CD4-positive, alpha-beta memory T cell (primary cell): ENCODE results near the gene MCF2L2. TPM values are rescaled to one million over a fixed set of nuclear protein-coding genes. Genes with fewer than 3 reads are reported as not detected.

Experiments used
- CTCF ChIA-PET: fragments of 350-600 bp; sonication (Branson Sonifier 250); formaldehyde crosslinking; loops from one replicate; lab custom pipeline; 2021; ENCODE audit warnings: inconsistent platforms; ENCODE audit not compliant: partially characterized antibody; lab: Charles Lee
- POLR2A ChIA-PET: fragments of 350-600 bp; sonication (Branson Sonifier 250); formaldehyde crosslinking; loops from one replicate; lab custom pipeline; 2021; ENCODE audit not compliant: partially characterized antibody; lab: Charles Lee
- DNase-seq, 5 donors: peaks; one replicate each; pipeline versions ENCODE4 v3.0.0 to v3.0.0-alpha.2; 2020 to 2022; ENCODE audit warnings: mixed read lengths in 1 of 5
- H3K27ac ChIP-seq: one replicate; pipeline ENCODE4 v1.7.0; 2013; ENCODE audit warnings: low read depth, low read length
- H3K27me3 ChIP-seq: 2 replicates; pipeline ENCODE4 v1.7.0; 2013; ENCODE audit warnings: mild to moderate bottlenecking, low read length, moderate library complexity; ENCODE audit not compliant: insufficient read depth
- H3K36me3 ChIP-seq: 2 replicates; pipeline ENCODE4 v1.7.0; 2013; ENCODE audit warnings: mild to moderate bottlenecking, low read length, moderate library complexity; ENCODE audit not compliant: insufficient read depth
- H3K4me1 ChIP-seq: 2 replicates; pipeline ENCODE4 v1.7.0; 2013; ENCODE audit warnings: mild to moderate bottlenecking, low read length, moderate library complexity; ENCODE audit not compliant: insufficient read depth
- H3K4me3 ChIP-seq, 2 donors: one replicate each; pipeline ENCODE4 v1.7.0; 2013; ENCODE audit warnings: low read length in 2 of 2, mild to moderate bottlenecking in 1 of 2
- H3K9me3 ChIP-seq, 2 donors: one replicate each; pipeline ENCODE4 v1.7.0; 2013; ENCODE audit warnings: low read length in 2 of 2, control low read depth in 1 of 2; ENCODE audit not compliant: control insufficient read depth in 1 of 2
- H3K27ac Mint-ChIP-seq, 7 donors: one replicate each; pipeline ENCODE4 v1.8.0; 2020 to 2021; ENCODE audit warnings: mixed read lengths in 7 of 7, mild to moderate bottlenecking in 6 of 7, inconsistent platforms in 3 of 7, moderate library complexity in 3 of 7
- H3K27me3 Mint-ChIP-seq, 2 donors: one replicate each; pipeline ENCODE4 v1.8.0; 2020 to 2021; ENCODE audit warnings: mixed read lengths in 2 of 2
- H3K36me3 Mint-ChIP-seq, 2 donors: one replicate each; pipeline ENCODE4 v1.8.0; 2020 to 2021; ENCODE audit warnings: mixed read lengths in 2 of 2, inconsistent platforms in 1 of 2, mild to moderate bottlenecking in 1 of 2
- H3K4me1 Mint-ChIP-seq, 4 donors: one replicate each; pipeline ENCODE4 v1.8.0; 2020 to 2021; ENCODE audit warnings: mixed read lengths in 4 of 4, mild to moderate bottlenecking in 1 of 4
- H3K4me3 Mint-ChIP-seq, 8 donors: one replicate each; pipeline ENCODE4 v1.8.0; 2020 to 2021; ENCODE audit warnings: mixed read lengths in 8 of 8, mild to moderate bottlenecking in 7 of 8, moderate library complexity in 6 of 8, inconsistent platforms in 3 of 8
- H3K9me3 Mint-ChIP-seq, 8 donors: one replicate each; pipeline ENCODE4 v1.8.0; 2020 to 2021; ENCODE audit warnings: mixed read lengths in 8 of 8, mild to moderate bottlenecking in 5 of 8, inconsistent platforms in 3 of 8, moderate library complexity in 1 of 8
- intact Hi-C: fragments of 100-400 bp; cut with micrococcal nuclease; formaldehyde crosslinking; loops from one replicate; pipeline ENCODE4 v1.15.1; 2023
- polyA plus RNA-seq, 2 donors: library from polyadenylated mRNA; unstranded; fragments of 300-500 nt; fragmentation: Illumina TruSeq; gene quantifications; one replicate each; pipeline ENCODE4 v1.2.3, GENCODE V29; 2021
- total RNA-seq, 2 experiments: library from RNA; stranded (reverse); gene quantifications; one replicate each; pipeline ENCODE4 v1.2.3, GENCODE V29; 2021

The MCF2L2 gene
- total and polyA plus RNA-seq, 4 experiments from 2014 or later: 0.37 to 7.3 (median 5.1) TPM

DNA sequence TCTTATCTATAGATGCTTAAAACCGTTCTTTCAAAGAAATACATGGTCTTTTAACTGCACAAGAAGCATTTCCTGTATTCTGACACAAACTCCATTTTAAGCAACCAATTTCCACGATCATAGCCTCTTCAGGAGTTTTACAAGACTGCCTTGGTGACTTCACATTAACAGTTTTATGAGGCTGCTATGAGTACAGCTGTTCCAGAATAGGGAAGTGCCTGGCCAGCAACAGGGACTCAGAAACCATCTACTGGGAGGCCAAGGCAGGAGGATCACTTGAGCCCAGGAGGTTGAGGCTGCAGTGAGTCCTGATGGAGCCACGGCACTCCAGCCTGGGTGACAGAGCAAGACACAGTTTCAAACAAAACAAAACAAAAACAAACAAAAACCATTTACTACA lies 96.9 kb downstream of the MCF2L2 start:
- no peaks in the 10 kb centered on the region for H3K36me3 ChIP-seq
- ChIA-PET CTCF (no interaction called here), POLR2A (no interaction called here)
- H3K9me3 Mint-ChIP-seq: no peaks in the 10 kb centered on the region
- H3K36me3 Mint-ChIP-seq: peaks cover 0 to 19% of the 10 kb centered on the region in 2 donors
- no peaks in the 10 kb centered on the region for H3K9me3 ChIP-seq
- intact Hi-C loops: no loop called here
- H3K4me3 ChIP-seq: no peak overlapping the region
- H3K27ac ChIP-seq: no peak overlapping the region
- H3K27me3 ChIP-seq: no peaks in the 10 kb centered on the region
- H3K27ac Mint-ChIP-seq: no peak overlapping the region
- DNase-seq: no peak
- no peaks in the 10 kb centered on the region for H3K27me3 Mint-ChIP-seq
- no peaks in the 10 kb centered on the region for H3K4me1 ChIP-seq
- H3K4me1 Mint-ChIP-seq: peaks cover 0 to 3% (median under 1%) of the 10 kb centered on the region in 4 donors
- H3K4me3 Mint-ChIP-seq: no peak overlapping the region

DNA sequence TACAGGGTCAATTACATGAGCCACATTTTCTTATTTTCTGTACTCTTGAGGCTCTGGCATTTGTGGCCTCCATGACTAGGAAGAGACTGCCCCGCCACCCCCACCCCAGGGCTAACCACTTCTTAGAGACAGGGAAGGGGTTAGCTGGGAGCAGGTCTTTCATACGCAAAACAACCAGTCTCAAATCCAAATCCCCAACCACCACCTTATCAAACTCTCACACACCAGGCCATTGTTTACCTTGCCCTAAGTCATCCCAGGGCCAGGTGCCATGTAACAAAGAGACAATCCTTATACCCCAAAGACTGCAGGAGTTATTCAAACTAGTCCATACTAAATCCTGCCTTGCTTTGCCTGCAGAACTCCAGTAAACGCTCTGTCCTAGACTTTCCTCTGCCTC lies 97.5 kb downstream of the MCF2L2 start:
- Mint-ChIP-seq H3K4me3 (no peak overlapping the region), H3K27ac (no peak overlapping the region), H3K9me3 (no peaks in the 10 kb centered on the region), H3K36me3 (peaks cover 0 to 20% of the 10 kb centered on the region in 2 donors), H3K27me3 (no peaks in the 10 kb centered on the region), H3K4me1 (peaks cover 0 to 3% (median under 1%) of the 10 kb centered on the region in 4 donors)
- H3K27ac ChIP-seq: no peak overlapping the region
- CTCF ChIA-PET: no interaction called here
- H3K4me1 ChIP-seq: no peaks in the 10 kb centered on the region
- H3K27me3 ChIP-seq: no peaks in the 10 kb centered on the region
- POLR2A ChIA-PET: no interaction called here
- no peaks in the 10 kb centered on the region for H3K9me3 ChIP-seq
- intact Hi-C loops: no loop called here
- H3K36me3 ChIP-seq: no peaks in the 10 kb centered on the region
- no peak for DNase-seq
- H3K4me3 ChIP-seq: no peak overlapping the region

DNA sequence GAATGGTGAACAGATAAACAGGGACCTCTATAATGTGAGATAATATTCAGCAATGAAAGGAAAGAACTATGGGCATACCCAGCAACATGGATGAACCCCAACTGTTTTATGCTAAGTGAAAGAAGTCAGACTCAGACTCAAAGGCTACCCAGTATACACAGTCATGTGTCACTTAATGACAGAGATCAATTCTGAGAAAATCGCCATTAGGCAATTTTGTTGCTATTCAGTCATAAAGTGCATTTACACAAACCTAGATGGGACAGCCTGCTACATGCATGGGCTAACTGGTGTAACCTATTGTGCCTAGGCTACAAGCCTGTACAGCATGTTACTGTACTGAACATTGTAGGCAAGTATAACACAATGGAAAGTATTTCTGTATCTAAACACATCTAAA lies 98.9 kb downstream of the MCF2L2 start:
- Mint-ChIP-seq H3K9me3 (no peaks in the 10 kb centered on the region), H3K4me1 (peaks cover 0 to 3% (median under 1%) of the 10 kb centered on the region in 4 donors), H3K27me3 (no peaks in the 10 kb centered on the region), H3K36me3 (peaks cover 0 to 24% of the 10 kb centered on the region in 2 donors), H3K27ac (no peak overlapping the region), H3K4me3 (no peak overlapping the region)
- Histone ChIP-seq H3K36me3 (no peaks in the 10 kb centered on the region), H3K9me3 (no peaks in the 10 kb centered on the region), H3K27me3 (no peaks in the 10 kb centered on the region), H3K4me1 (no peaks in the 10 kb centered on the region), H3K4me3 (no peak overlapping the region), H3K27ac (no peak overlapping the region)
- POLR2A ChIA-PET: no interaction called here
- intact Hi-C loops: no loop called here
- no peak for DNase-seq
- CTCF ChIA-PET: no interaction called here

DNA sequence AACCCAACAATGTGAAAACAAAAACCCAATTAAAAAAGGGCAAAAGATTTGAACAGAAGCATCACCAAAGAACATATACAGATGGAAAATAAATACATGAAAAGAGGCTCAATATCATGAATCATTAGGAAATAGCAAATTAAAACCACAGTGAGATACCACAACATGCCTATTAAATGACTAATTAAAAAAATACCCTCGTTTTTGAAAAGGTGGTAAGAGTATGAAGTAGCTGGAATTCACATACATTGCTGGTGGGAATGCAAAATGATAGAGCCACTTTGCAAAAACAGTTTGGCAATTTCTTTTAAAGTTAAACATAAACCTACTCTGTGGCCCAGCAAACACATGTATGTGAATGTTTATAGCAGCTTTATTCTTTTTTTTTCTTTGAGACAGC lies 99.6 kb downstream of the MCF2L2 start:
- intact Hi-C loops: no loop called here
- Histone ChIP-seq H3K4me3 (no peak overlapping the region), H3K36me3 (no peaks in the 10 kb centered on the region), H3K9me3 (no peaks in the 10 kb centered on the region), H3K27ac (no peak overlapping the region), H3K27me3 (no peaks in the 10 kb centered on the region), H3K4me1 (no peaks in the 10 kb centered on the region)
- Mint-ChIP-seq H3K4me1 (peaks cover 0 to 3% (median under 1%) of the 10 kb centered on the region in 4 donors), H3K27ac (no peak overlapping the region), H3K9me3 (no peaks in the 10 kb centered on the region), H3K36me3 (peaks cover 0 to 23% of the 10 kb centered on the region in 2 donors), H3K27me3 (no peaks in the 10 kb centered on the region), H3K4me3 (no peak overlapping the region)
- ChIA-PET CTCF (no interaction called here), POLR2A (no interaction called here)
- DNase-seq: no peak

DNA sequence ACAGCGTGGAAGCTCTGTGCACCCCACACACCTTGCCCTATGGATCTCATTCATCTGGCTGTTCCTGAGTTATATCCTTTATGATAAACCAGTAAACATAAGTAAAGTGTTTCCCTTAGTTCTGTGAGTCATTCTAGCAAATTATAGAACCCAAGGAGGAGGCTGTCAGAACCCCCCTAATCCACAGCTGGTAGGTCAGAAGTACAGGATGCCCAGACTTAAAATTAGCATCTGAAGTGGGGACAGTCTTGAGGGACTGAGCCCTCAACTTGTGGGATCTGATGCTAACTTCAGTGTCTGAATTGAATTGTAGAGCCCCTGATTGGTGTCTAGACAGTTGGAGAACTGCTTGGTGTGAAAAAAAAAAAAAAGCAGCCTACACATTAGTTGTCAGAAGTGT lies 100.3 kb downstream of the MCF2L2 start:
- Histone ChIP-seq H3K27me3 (no peaks in the 10 kb centered on the region), H3K9me3 (no peaks in the 10 kb centered on the region), H3K4me3 (no peak overlapping the region), H3K27ac (no peak overlapping the region), H3K4me1 (no peaks in the 10 kb centered on the region), H3K36me3 (no peaks in the 10 kb centered on the region)
- Mint-ChIP-seq H3K4me3 (no peak overlapping the region), H3K4me1 (peaks cover 0 to 3% (median under 1%) of the 10 kb centered on the region in 4 donors), H3K9me3 (no peaks in the 10 kb centered on the region), H3K27me3 (no peaks in the 10 kb centered on the region), H3K27ac (no peak overlapping the region), H3K36me3 (peaks cover 0 to 18% of the 10 kb centered on the region in 2 donors)
- intact Hi-C loops: no loop called here
- ChIA-PET CTCF (no interaction called here), POLR2A (no interaction called here)
- no peak for DNase-seq

DNA sequence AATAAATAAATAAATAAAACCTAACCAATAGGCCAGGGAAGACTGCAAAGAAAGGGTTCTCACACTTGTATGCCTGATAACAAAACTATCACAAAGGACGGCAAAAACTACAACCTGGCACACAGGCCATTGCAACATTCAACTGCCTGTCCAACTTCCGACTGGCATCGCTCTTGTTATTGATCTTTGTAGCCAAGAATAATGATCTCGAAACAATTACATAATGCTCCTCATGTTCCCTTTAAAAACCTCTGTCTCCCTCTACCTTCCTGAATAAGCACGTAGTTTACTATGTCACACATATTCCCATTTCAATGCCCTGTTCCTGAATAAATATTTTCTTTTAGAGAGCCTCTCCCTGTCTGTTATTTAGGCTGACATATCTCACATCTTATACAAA lies 101.1 kb downstream of the MCF2L2 start:
- H3K36me3 ChIP-seq: no peaks in the 10 kb centered on the region
- ChIA-PET POLR2A (no interaction called here), CTCF (no interaction called here)
- Mint-ChIP-seq H3K4me3 (no peak overlapping the region), H3K36me3 (peaks cover 0 to 21% of the 10 kb centered on the region in 2 donors), H3K4me1 (peaks cover 0 to 3% (median under 1%) of the 10 kb centered on the region in 4 donors), H3K9me3 (no peaks in the 10 kb centered on the region), H3K27ac (no peak overlapping the region), H3K27me3 (no peaks in the 10 kb centered on the region)
- H3K27ac ChIP-seq: no peak overlapping the region
- intact Hi-C loops: no loop called here
- DNase-seq: no peak
- no peak overlapping the region for H3K4me3 ChIP-seq
- no peaks in the 10 kb centered on the region for H3K4me1 ChIP-seq
- H3K9me3 ChIP-seq: no peaks in the 10 kb centered on the region
- H3K27me3 ChIP-seq: no peaks in the 10 kb centered on the region

DNA sequence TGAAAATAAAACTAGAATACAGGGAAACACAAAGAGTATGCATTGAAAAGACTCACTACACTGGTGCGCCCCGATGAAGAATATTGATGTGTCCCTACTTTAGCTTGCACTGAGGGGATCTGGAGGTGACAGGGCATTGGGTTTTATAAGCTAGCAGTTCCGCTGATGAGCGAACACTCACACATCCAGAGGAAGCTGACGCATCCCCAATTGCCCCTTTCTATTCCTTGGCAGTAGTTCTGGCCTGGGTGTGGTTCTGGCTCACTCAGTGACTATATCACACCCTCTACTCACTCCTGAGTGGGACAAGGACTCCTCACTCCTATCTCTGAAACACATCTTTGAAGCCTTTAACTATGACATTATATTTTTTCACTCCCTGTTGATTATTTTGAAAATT lies 104.3 kb downstream of the MCF2L2 start:
- no peaks in the 10 kb centered on the region for H3K9me3 Mint-ChIP-seq
- Histone ChIP-seq H3K9me3 (no peaks in the 10 kb centered on the region), H3K27me3 (no peaks in the 10 kb centered on the region), H3K4me1 (peaks cover 2% of the 10 kb centered on the region), H3K27ac (no peak overlapping the region), H3K36me3 (no peaks in the 10 kb centered on the region), H3K4me3 (no peak overlapping the region)
- no peak overlapping the region for H3K27ac Mint-ChIP-seq
- H3K4me1 Mint-ChIP-seq: peaks cover 4 to 11% (median 8%) of the 10 kb centered on the region in 4 donors
- no peak overlapping the region for H3K4me3 Mint-ChIP-seq
- no peaks in the 10 kb centered on the region for H3K27me3 Mint-ChIP-seq
- ChIA-PET CTCF (no interaction called here), POLR2A (no interaction called here)
- peaks cover 0 to 23% of the 10 kb centered on the region in 2 donors for H3K36me3 Mint-ChIP-seq
- DNase-seq: no peak
- intact Hi-C loops: no loop called here

DNA sequence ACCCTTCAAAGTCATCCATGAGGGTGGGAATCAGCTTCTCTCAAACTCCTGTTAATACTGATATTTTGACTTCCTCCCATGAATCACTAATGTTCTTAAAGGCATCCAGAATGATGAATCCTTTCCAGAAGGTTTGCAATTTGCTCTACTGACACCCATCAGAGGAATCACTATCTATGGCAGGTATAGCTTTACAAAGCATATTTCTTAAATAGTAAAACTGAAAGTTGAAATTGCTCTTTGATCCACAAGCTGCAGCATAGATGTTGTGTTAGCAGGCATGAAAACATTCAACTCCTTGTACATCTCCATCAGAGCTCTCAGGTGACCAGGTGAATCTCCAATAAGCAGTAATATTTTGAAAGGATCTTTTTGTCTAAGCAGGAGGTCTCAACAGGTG lies 109.0 kb downstream of the MCF2L2 start:
- no peak for DNase-seq
- no peaks in the 10 kb centered on the region for H3K36me3 ChIP-seq
- H3K27ac ChIP-seq: no peak overlapping the region
- peaks cover 6 to 13% (median 10%) of the 10 kb centered on the region in 4 donors for H3K4me1 Mint-ChIP-seq
- H3K4me3 ChIP-seq: no peak overlapping the region
- CTCF ChIA-PET: interaction anchor here (0.6 to 1.1 kb wide), 2 partner anchors 18 to 576 kb away, joined by 3 read pairs; no protein-coding TSS in a partner anchor
- H3K4me3 Mint-ChIP-seq: peak overlapping the region in 3 of 8 donors; percentile 2 to 22 (median 9)
- peaks cover 0 to 29% of the 10 kb centered on the region in 2 donors for H3K36me3 Mint-ChIP-seq
- H3K27me3 ChIP-seq: no peaks in the 10 kb centered on the region
- intact Hi-C loops: no loop called here
- H3K9me3 ChIP-seq: no peaks in the 10 kb centered on the region
- peak overlapping the region in 3 of 7 donors; percentile 3 to 23 (median 6) for H3K27ac Mint-ChIP-seq
- POLR2A ChIA-PET: no interaction called here
- H3K4me1 ChIP-seq: peaks cover 7% of the 10 kb centered on the region
- H3K9me3 Mint-ChIP-seq: no peaks in the 10 kb centered on the region
- H3K27me3 Mint-ChIP-seq: no peaks in the 10 kb centered on the region
